Measurements from ENCODE around the gene ASIC2.

The ASIC2 gene

DNA sequence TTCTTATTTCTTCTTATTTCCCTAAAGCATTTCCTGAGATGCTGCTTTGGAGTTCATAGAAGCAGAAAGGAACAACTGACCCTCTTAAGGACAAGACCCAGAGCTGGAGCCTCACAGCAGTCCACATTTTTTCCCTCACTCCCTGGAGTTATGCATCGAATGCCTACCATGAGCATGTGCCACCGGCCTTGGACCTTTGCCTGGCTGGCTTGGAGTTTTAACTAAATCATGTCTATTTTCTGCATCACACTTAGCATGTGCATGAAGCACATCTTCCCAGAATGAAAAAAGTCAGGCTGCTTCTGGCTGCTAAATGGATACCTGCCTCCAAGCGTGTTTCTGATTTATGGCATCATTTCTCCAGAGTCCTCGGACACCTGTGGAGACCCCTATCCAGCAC, 196.9 kb downstream of the ASIC2 start:
- Histone ChIP-seq H3K4me3 (ENCODE audit: insufficient read depth, low read length, poor library complexity, severe bottlenecking) (no peak overlapping the region), H2AFZ (ENCODE audit: low read depth, low read length, severe bottlenecking) (no peak overlapping the region), H4K20me1 (ENCODE audit: low read depth, low read length) (no peaks in the 10 kb centered on the region), H3K79me2 (ENCODE audit: insufficient read depth, low read length) (no peaks in the 10 kb centered on the region), H3K9me2 (replicated peaks; ENCODE audit: insufficient read depth, low read length) (no peaks in the 10 kb centered on the region), H3K4me2 (ENCODE audit: low read depth, low read length, poor library complexity, severe bottlenecking) (no peak overlapping the region), H3K27ac (ENCODE audit: low read depth, low read length) (no peak overlapping the region), H3K36me3 (ENCODE audit: low read length) (no peaks in the 10 kb centered on the region), H3F3A (ENCODE audit: insufficient read depth) (no peaks in the 10 kb centered on the region), H3K9me3 (ENCODE audit: insufficient read depth, low read length) (no peaks in the 10 kb centered on the region), H3K9ac (ENCODE audit: low read length) (no peak overlapping the region), H3K27me3 (ENCODE audit: low read length) (no peaks in the 10 kb centered on the region)
- TF ChIP-seq, protein P1, sequence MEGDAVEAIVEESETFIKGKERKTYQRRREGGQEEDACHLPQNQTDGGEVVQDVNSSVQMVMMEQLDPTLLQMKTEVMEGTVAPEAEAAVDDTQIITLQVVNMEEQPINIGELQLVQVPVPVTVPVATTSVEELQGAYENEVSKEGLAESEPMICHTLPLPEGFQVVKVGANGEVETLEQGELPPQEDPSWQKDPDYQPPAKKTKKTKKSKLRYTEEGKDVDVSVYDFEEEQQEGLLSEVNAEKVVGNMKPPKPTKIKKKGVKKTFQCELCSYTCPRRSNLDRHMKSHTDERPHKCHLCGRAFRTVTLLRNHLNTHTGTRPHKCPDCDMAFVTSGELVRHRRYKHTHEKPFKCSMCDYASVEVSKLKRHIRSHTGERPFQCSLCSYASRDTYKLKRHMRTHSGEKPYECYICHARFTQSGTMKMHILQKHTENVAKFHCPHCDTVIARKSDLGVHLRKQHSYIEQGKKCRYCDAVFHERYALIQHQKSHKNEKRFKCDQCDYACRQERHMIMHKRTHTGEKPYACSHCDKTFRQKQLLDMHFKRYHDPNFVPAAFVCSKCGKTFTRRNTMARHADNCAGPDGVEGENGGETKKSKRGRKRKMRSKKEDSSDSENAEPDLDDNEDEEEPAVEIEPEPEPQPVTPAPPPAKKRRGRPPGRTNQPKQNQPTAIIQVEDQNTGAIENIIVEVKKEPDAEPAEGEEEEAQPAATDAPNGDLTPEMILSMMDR (IDR thresholded peaks at IDR 0.05; ENCODE audit: insufficient read depth, low read length, poor library complexity, severe bottlenecking), result no peak
- TF ChIP-seq EZH2phosphoT487 (conservative IDR thresholded peaks at IDR 0.05; ENCODE audit: low read length), result no peak

DNA sequence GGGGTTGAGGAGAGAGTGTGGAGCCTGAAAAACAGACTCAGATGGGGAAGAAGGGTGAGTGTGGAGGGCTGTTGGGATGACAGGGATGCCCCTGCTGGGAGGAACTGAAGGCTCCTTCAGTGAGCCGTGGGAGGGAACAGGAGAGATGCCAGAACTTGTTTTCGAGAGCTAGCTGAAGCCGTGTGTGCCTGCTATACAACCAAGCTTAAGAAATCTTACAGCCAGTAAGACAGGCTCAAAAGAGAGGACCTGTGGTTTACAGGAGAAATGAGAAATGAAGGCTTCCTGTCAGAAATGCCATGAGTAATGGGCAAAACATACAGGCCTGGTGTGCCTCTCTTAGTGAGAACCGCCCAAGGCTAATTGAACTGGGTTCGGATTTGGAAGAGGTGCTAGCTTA, 201.8 kb downstream of the ASIC2 start:
- Histone ChIP-seq H3K27me3 (ENCODE audit: low read length) (no peaks in the 10 kb centered on the region), H4K20me1 (ENCODE audit: low read depth, low read length) (no peaks in the 10 kb centered on the region), H3K9me2 (replicated peaks; ENCODE audit: insufficient read depth, low read length) (no peaks in the 10 kb centered on the region), H3K4me2 (ENCODE audit: low read depth, low read length, poor library complexity, severe bottlenecking) (no peak overlapping the region), H3K9ac (ENCODE audit: low read length) (no peak overlapping the region), H3K79me2 (ENCODE audit: insufficient read depth, low read length) (no peaks in the 10 kb centered on the region), H3K4me3 (ENCODE audit: insufficient read depth, low read length, poor library complexity, severe bottlenecking) (no peak overlapping the region), H3F3A (ENCODE audit: insufficient read depth) (no peaks in the 10 kb centered on the region), H3K9me3 (ENCODE audit: insufficient read depth, low read length) (no peaks in the 10 kb centered on the region), H3K36me3 (ENCODE audit: low read length) (no peaks in the 10 kb centered on the region), H2AFZ (ENCODE audit: low read depth, low read length, severe bottlenecking) (no peak overlapping the region), H3K27ac (ENCODE audit: low read depth, low read length) (no peak overlapping the region)
- no peak for TF ChIP-seq EZH2phosphoT487 (conservative IDR thresholded peaks at IDR 0.05; ENCODE audit: low read length)
- TF ChIP-seq, protein P1 (IDR thresholded peaks at IDR 0.05; ENCODE audit: insufficient read depth, low read length, poor library complexity, severe bottlenecking), result no peak

DNA sequence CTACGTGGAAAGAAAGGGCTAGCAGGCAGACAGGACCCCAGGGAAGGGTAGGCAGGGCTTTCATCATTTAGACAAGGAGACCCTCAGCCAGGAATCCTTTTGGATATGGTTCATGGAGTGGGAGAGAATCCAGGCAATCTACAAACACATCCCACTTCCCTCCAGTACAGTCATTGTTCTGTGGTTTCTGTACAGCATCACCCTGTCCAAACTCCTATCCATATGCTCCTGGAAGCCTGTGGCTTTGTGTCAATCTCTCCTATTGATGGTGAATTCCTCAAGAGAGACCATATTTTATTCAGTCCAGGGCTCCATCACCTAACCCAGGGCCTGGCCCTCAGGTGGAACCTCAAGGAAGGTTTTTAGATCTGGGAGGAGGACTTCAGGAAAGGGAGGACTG, 202.3 kb downstream of the ASIC2 start:
- H3K36me3 ChIP-seq (ENCODE audit: low read length), result no peaks in the 10 kb centered on the region
- H3K4me3 ChIP-seq (ENCODE audit: insufficient read depth, low read length, poor library complexity, severe bottlenecking), result no peak overlapping the region
- TF ChIP-seq, protein P1 (IDR thresholded peaks at IDR 0.05; ENCODE audit: insufficient read depth, low read length, poor library complexity, severe bottlenecking), result no peak
- TF ChIP-seq EZH2phosphoT487 (conservative IDR thresholded peaks at IDR 0.05; ENCODE audit: low read length), result no peak
- H2AFZ ChIP-seq (ENCODE audit: low read depth, low read length, severe bottlenecking), result no peak overlapping the region
- H3K9me3 ChIP-seq (ENCODE audit: insufficient read depth, low read length), result no peaks in the 10 kb centered on the region
- no peaks in the 10 kb centered on the region for H4K20me1 ChIP-seq (ENCODE audit: low read depth, low read length)
- no peaks in the 10 kb centered on the region for H3K9me2 ChIP-seq (replicated peaks; ENCODE audit: insufficient read depth, low read length)
- H3K4me2 ChIP-seq (ENCODE audit: low read depth, low read length, poor library complexity, severe bottlenecking), result no peak overlapping the region
- H3K27me3 ChIP-seq (ENCODE audit: low read length), result no peaks in the 10 kb centered on the region
- no peak overlapping the region for H3K27ac ChIP-seq (ENCODE audit: low read depth, low read length)
- no peak overlapping the region for H3K9ac ChIP-seq (ENCODE audit: low read length)
- H3F3A ChIP-seq (ENCODE audit: insufficient read depth), result no peaks in the 10 kb centered on the region
- H3K79me2 ChIP-seq (ENCODE audit: insufficient read depth, low read length), result no peaks in the 10 kb centered on the region

Data from SU-DHL-6 (cell line).